K562 (cell line): ENCODE data around the gene TRA2B. TPM values are rescaled to one million over a fixed set of nuclear protein-coding genes. Genes with fewer than 3 reads are reported as not detected.
A peak's percentile ranks its signal among the peaks of the same experiment; 100 is the strongest.

ENCODE experiments used
- ATAC-seq: fragments of 200-7000 bp; cut with Tn5 transposase; 3 replicates; pipeline ENCODE4 v1.9.1; 2020; ENCODE audit warnings: moderate library complexity
- BruUV-seq: library from RNA; stranded (reverse); fragments of 400-500 nt; replicated peaks from 2 replicates; lab custom pipeline; 2021; lab: Mats Ljungman, UMichigan
- CTCF ChIA-PET: fragments of 300-600 bp; formaldehyde crosslinking; extraction: SDS; loops from one replicate; lab custom pipeline; 2021; ENCODE audit warnings: low intra/inter-chr PET ratio; lab: Yijun Ruan, JAX
- POLR2A ChIA-PET: fragments of 300-600, 350-650 bp; sonication (Branson Sonifier 250); formaldehyde crosslinking; extraction: SDS; loops from one replicate; lab custom pipeline; 2021; ENCODE audit warnings: antibody characterized with exemption, inconsistent platforms; lab: Yijun Ruan, JAX
- DNase-seq, 4 experiments: peaks; one replicate each; pipeline versions ENCODE4 v3.0.0 to v3.0.0-alpha.2; 2011 to 2018; ENCODE audit warnings: low spot score in 3 of 4, mixed read lengths in 3 of 4; ENCODE audit errors: extremely low read depth in 1 of 4
- FAIRE-seq: peaks from 2 replicates; lab custom pipeline; 2011; peaks lifted over from hg19 to GRCh38; lab: Jason Lieb, UNC
- H2AFZ ChIP-seq: 2 replicates; pipeline ENCODE4 v1.6.0; 2011; ENCODE audit warnings: low read depth, low read length, control low read depth, inconsistent platforms
- H3K27ac ChIP-seq: fragments of 200-600 bp; 3 replicates; pipeline ENCODE4 v1.8.0; 2011; ENCODE audit warnings: low read depth, mild to moderate bottlenecking, control low read depth, inconsistent platforms, low read length, moderate library complexity, mixed read lengths; ENCODE audit errors: extremely low read depth
- H3K27me3 ChIP-seq, 2 experiments: fragments of 300-600 bp in 1 of 2; 2 replicates in 1 of 2; 3 replicates in 1 of 2; pipeline versions ENCODE4 v1.6.0 to v1.8.0; 2011; ENCODE audit warnings: inconsistent platforms in 2 of 2, low read length in 2 of 2, mild to moderate bottlenecking in 1 of 2, mixed read lengths in 1 of 2, moderate library complexity in 1 of 2; ENCODE audit not compliant: control insufficient read depth in 2 of 2, insufficient read depth in 2 of 2
- H3K36me3 ChIP-seq: fragments of 300-600 bp; 3 replicates; pipeline ENCODE4 v1.8.0; 2011; ENCODE audit warnings: mild to moderate bottlenecking, low read length, inconsistent platforms; ENCODE audit not compliant: control insufficient read depth, insufficient read depth
- H3K4me1 ChIP-seq, 2 experiments: fragments of 200-600 bp in 1 of 2; replicated peaks in 1 of 2; 2 replicates in 1 of 2; 3 replicates in 1 of 2; pipeline versions ENCODE4 v1.5.1 to v1.8.0; 2011; ENCODE audit warnings: inconsistent platforms in 2 of 2, low read length in 2 of 2, mild to moderate bottlenecking in 1 of 2, mixed read lengths in 1 of 2, moderate library complexity in 1 of 2; ENCODE audit not compliant: control insufficient read depth in 2 of 2, insufficient read depth in 2 of 2
- H3K4me2 ChIP-seq: 2 replicates; pipeline ENCODE4 v1.6.1; 2011; ENCODE audit warnings: low read length, control low read depth, inconsistent platforms, mixed read lengths; ENCODE audit not compliant: insufficient read depth
- H3K4me3 ChIP-seq: fragments of 200-600 bp; sonication (generic), shearing (Covaris generic); 2 replicates; pipeline ENCODE4 v1.5.1; 2016; ENCODE audit warnings: control low read depth, inconsistent platforms
- H3K79me2 ChIP-seq: fragments of 200-600 bp; 3 replicates; pipeline ENCODE4 v1.8.0; 2011; ENCODE audit warnings: low read length, inconsistent platforms; ENCODE audit not compliant: control insufficient read depth, insufficient read depth
- H3K9ac ChIP-seq, 2 experiments: 2 replicates each; pipeline versions ENCODE4 v1.6.0 to v1.6.1; 2011; ENCODE audit warnings: low read depth in 2 of 2, low read length in 2 of 2, control low read depth in 1 of 2, inconsistent platforms in 1 of 2, mild to moderate bottlenecking in 1 of 2, mixed read lengths in 1 of 2; ENCODE audit not compliant: insufficient read depth in 1 of 2
- H3K9me1 ChIP-seq: one replicate; pipeline ENCODE4 v1.6.0; 2011; ENCODE audit warnings: inconsistent platforms, mild to moderate bottlenecking, low read length, moderate library complexity; ENCODE audit not compliant: control insufficient read depth, insufficient read depth
- H3K9me3 ChIP-seq: replicated peaks from 2 replicates; pipeline ENCODE4 v1.5.1; 2011; ENCODE audit warnings: low read depth, low read length, inconsistent platforms; ENCODE audit not compliant: control insufficient read depth, insufficient read depth
- H4K20me1 ChIP-seq: replicated peaks from 2 replicates; pipeline ENCODE4 v1.6.1; 2011; ENCODE audit warnings: low read length, inconsistent platforms, mixed read lengths; ENCODE audit not compliant: control insufficient read depth, insufficient read depth
- BMI1 ChIP-seq: fragments of 150-350 bp; IDR thresholded peaks from 2 replicates; pipeline ENCODE4 v1.6.1; 2014; ENCODE audit warnings: low read length
- CBFA2T2 ChIP-seq: fragments of 450-650 bp; conservative IDR thresholded peaks from 2 replicates; pipeline ENCODE4 v1.6.1; 2017; ENCODE audit warnings: mild to moderate bottlenecking
- CREB1 ChIP-seq, 2 experiments: sonication (generic) in 1 of 2; formaldehyde crosslinking in 1 of 2; IDR thresholded peaks; 2 replicates each; pipeline versions ENCODE4 v1.6.1 to v1.8.0; 2012 to 2022; ENCODE audit warnings: inconsistent platforms in 1 of 2, mild to moderate bottlenecking in 1 of 2, missing genetic modification reagents in 1 of 2, moderate library complexity in 1 of 2
- GTF2B ChIP-seq: IDR thresholded peaks from 2 replicates; pipeline ENCODE4 v1.6.1; 2011; ENCODE audit not compliant: insufficient read length; ENCODE audit errors: extremely low read depth
- HEY1 ChIP-seq: fragments of 250-450 bp; sonication (Bioruptor Pico); IDR thresholded peaks from 2 replicates; pipeline ENCODE4 v1.5.0; 2020; ENCODE audit warnings: mild to moderate bottlenecking, moderate library complexity, borderline replicate concordance
- RBM22 ChIP-seq: fragments of 200-400 bp; formaldehyde crosslinking; IDR thresholded peaks from 2 replicates; pipeline ENCODE4 v1.6.1; 2018; ENCODE audit warnings: low read length, low read depth; ENCODE audit not compliant: poor library complexity, severe bottlenecking
- SIRT6 ChIP-seq: IDR thresholded peaks from one replicate; pipeline ENCODE4 v1.6.1; 2012; ENCODE audit warnings: low read depth, mild to moderate bottlenecking, control low read depth, inconsistent platforms, low read length, moderate library complexity
- ZFX ChIP-seq: sonication (generic); formaldehyde crosslinking; IDR thresholded peaks from 2 replicates; pipeline ENCODE4 v1.8.0; 2022; ENCODE audit warnings: mild to moderate bottlenecking, missing genetic modification reagents, moderate library complexity
- ZNF407 ChIP-seq: fragments of 450-650 bp; IDR thresholded peaks from 2 replicates; pipeline ENCODE4 v1.6.1; 2016; ENCODE audit warnings: low read depth
- ZNF707 ChIP-seq: fragments of 250-450 bp; sonication (Bioruptor Pico); conservative IDR thresholded peaks from 2 replicates; pipeline ENCODE4 v1.8.0; 2022; ENCODE audit warnings: inconsistent platforms, mild to moderate bottlenecking, moderate library complexity
- WGBS: fragments of 100-300 bp; shearing (Covaris generic); methylation state at CpG from one replicate; pipeline ENCODE4 v1.1.6; 2016; ENCODE audit warnings: low coverage, mixed read lengths; ENCODE audit not compliant: insufficient coverage; ENCODE audit errors: missing lambda C conversion rate; 5-methylcytosine and 5-hydroxymethylcytosine counted together
- in situ Hi-C: fragments of 300-500 bp; cut with MboI; formaldehyde crosslinking; loops from 4 replicates; pipeline ENCODE4 v1.15.0; 2018; ENCODE audit warnings: inconsistent platforms, mixed read lengths
- intact Hi-C: fragments of 100-400 bp; cut with micrococcal nuclease; formaldehyde crosslinking; loops from 2 replicates; pipeline ENCODE4 v1.14.2; 2022
- polyA plus RNA-seq, 8 experiments: library from polyadenylated mRNA; depleted of rRNA in 4 of 8; stranded (reverse) in 5 of 8; unstranded in 3 of 8; fragments of >200 nt; fragmentation: Nextera tagmentation in 2 of 8; fragmentation: Illumina TruSeq in 1 of 8; extraction: Ambion mirVana in 2 of 8; extraction: Trizol in 1 of 8; gene quantifications; 2 replicates each; pipeline versions ENCODE4 v1.2.1 to v1.2.3, GENCODE V29; 2011 to 2014; ENCODE audit warnings: inconsistent platforms in 1 of 8, missing spikeins in 1 of 8
- total RNA-seq, 7 experiments: library from RNA; depleted of rRNA in 6 of 7; stranded (reverse); fragments of >200 nt in 6 of 7; fragmentation: Illumina TruSeq in 2 of 7; extraction: Trizol in 2 of 7; gene quantifications; 2 replicates each; pipeline versions ENCODE4 v1.2.1 to v1.2.3, GENCODE V29; 2011 to 2021; ENCODE audit warnings: low replicate concordance in 1 of 7
- TF ChIP-seq, protein P1 (sequence below): fragments of 450-650 bp; IDR thresholded peaks from 2 replicates; pipeline ENCODE4 v1.6.1; 2016; ENCODE audit warnings: mild to moderate bottlenecking

The TRA2B gene
- total and polyA plus RNA-seq, 9 of the 15 experiments (the other 6 are each of a cell fraction or from before 2014, with no cell fraction given): 105 to 411 (median 278) TPM

DNA sequence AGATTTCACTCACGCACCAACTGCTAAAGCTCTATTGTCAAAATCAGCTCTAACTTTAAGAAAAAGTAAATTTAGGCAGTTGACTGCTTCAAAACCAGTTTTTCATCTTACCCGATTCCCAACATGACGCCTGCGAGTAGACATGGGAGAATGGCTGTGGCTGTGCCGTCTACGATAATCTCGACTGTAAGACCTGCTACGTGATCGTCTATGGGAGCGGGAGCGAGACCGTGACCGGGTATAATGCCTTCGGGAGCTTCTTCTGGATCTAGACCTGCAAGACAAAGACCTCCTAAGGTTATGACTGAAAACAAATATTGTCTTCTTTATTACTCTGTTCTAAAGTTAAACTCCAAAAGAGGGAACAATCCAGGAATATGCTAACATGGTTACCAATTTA is 12.5 kb downstream of the TRA2B start:
- Histone ChIP-seq H4K20me1 (peaks cover 65% of the 10 kb centered on the region), H3K27ac (no peak overlapping the region), H3K9ac (no peak overlapping the region), H3K4me1 (peaks cover 0 to 23% of the 10 kb centered on the region in 2 experiments; a peak in 2 of 5 replicates), H3K9me1 (peaks cover 3% of the 10 kb centered on the region), H3K79me2 (peaks cover 99% of the 10 kb centered on the region), H3K27me3 (no peaks in the 10 kb centered on the region), H3K4me3 (no peak overlapping the region), H3K36me3 (peaks cover 99% of the 10 kb centered on the region), H3K9me3 (no peaks in the 10 kb centered on the region), H2AFZ (no peak overlapping the region), H3K4me2 (no peak overlapping the region)
- CTCF ChIA-PET: no interaction called here
- no TSS peak for BruUV-seq
- ATAC-seq (no peak), DNase-seq (no peak), FAIRE-seq (no peak)
- 98% methylated on average over 14 of the region's 14 CpGs for WGBS
- POLR2A ChIA-PET: interaction anchor here (0.6 to 8.7 kb wide), 8 partner anchors 7 to 591 kb away, joined by 3 to 64 read pairs (median 4); partner anchors contain the start of gene TRA2B
- intact Hi-C loops: no loop called here
- TF ChIP-seq ZNF407 (no peak), CBFA2T2 (no peak), ZNF707 (CRISPR knock-in tag) (no peak), RBM22 (peak; percentile 89), ZFX (0 out of 2 replicates have a peak, but pooled peaks have one; percentile 15), GTF2B (no peak), CREB1 (IDR thresholded peaks at IDR 0.05) (no peak), CREB1 (CRISPR knock-in tag; IDR thresholded peaks at IDR 0.05) (no peak), HEY1 (CRISPR knock-in tag) (no peak), BMI1 (no peak), SIRT6 (no peak)
- TF ChIP-seq, protein P1, sequence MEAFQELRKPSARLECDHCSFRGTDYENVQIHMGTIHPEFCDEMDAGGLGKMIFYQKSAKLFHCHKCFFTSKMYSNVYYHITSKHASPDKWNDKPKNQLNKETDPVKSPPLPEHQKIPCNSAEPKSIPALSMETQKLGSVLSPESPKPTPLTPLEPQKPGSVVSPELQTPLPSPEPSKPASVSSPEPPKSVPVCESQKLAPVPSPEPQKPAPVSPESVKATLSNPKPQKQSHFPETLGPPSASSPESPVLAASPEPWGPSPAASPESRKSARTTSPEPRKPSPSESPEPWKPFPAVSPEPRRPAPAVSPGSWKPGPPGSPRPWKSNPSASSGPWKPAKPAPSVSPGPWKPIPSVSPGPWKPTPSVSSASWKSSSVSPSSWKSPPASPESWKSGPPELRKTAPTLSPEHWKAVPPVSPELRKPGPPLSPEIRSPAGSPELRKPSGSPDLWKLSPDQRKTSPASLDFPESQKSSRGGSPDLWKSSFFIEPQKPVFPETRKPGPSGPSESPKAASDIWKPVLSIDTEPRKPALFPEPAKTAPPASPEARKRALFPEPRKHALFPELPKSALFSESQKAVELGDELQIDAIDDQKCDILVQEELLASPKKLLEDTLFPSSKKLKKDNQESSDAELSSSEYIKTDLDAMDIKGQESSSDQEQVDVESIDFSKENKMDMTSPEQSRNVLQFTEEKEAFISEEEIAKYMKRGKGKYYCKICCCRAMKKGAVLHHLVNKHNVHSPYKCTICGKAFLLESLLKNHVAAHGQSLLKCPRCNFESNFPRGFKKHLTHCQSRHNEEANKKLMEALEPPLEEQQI: no peak
- in situ Hi-C loops: no loop called here
